Stomach (tissue), 4 donors: ENCODE results near the gene RPL7A.

Experiments used
- POLR2A ChIP-seq, 4 donors: fragments of 450-650 bp; IDR thresholded peaks; one replicate each; pipeline ENCODE4 v1.6.1; 2016; ENCODE audit warnings: antibody characterized with exemption in 4 of 4, control low read depth in 2 of 4, mild to moderate bottlenecking in 1 of 4, moderate library complexity in 1 of 4
- TF ChIP-seq, protein P1 (sequence below), 7 experiments: fragments of 450-650 bp in 4 of 7; fragments of 200-600 bp in 3 of 7; sonication (generic) in 3 of 7; IDR thresholded peaks; one replicate each; pipeline ENCODE4 v1.5.1; 2016 to 2019; ENCODE audit warnings: antibody characterized with exemption in 7 of 7, control low read depth in 2 of 7, mild to moderate bottlenecking in 1 of 7

DNA sequence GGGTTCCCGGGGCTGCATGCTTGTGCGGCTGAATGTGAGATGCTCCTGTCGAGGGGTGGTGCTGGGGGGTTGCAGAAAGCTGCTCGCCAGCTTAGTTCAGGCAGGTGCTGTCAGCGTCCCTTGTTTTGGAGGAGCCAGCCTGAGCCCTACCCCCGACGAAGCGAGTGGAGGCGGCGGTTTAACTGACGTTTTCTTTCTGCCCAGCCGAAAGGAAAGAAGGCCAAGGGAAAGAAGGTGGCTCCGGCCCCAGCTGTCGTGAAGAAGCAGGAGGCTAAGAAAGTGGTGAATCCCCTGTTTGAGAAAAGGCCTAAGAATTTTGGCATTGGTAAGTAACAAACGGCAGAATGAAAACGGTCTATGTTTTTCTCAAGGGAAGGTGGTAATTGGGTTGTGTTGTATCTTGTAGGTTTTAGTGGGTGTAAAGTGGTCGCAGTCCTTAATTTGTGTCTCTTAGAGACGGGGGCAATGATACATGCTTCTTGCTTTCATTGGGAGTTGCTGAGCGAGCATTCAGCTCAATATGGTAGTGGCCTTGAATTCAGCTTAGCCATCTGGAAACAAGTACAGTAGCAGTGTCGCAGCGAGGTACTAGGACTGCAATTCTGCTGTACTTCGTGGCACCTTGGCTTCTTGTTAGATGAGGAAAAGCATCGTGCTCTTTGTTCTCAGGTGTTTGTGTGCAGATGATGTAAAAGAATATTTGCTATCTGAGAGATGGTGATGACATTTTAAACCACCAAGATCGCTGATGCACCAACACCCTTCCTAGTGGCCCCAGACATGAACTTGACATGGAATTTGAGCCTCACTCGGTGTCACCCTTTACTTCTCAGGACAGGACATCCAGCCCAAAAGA, 928 bp downstream of the RPL7A start:
- no peak for TF ChIP-seq POLR2A (IDR thresholded peaks at IDR 0.05)
- TF ChIP-seq, protein P1, sequence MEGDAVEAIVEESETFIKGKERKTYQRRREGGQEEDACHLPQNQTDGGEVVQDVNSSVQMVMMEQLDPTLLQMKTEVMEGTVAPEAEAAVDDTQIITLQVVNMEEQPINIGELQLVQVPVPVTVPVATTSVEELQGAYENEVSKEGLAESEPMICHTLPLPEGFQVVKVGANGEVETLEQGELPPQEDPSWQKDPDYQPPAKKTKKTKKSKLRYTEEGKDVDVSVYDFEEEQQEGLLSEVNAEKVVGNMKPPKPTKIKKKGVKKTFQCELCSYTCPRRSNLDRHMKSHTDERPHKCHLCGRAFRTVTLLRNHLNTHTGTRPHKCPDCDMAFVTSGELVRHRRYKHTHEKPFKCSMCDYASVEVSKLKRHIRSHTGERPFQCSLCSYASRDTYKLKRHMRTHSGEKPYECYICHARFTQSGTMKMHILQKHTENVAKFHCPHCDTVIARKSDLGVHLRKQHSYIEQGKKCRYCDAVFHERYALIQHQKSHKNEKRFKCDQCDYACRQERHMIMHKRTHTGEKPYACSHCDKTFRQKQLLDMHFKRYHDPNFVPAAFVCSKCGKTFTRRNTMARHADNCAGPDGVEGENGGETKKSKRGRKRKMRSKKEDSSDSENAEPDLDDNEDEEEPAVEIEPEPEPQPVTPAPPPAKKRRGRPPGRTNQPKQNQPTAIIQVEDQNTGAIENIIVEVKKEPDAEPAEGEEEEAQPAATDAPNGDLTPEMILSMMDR (IDR thresholded peaks at IDR 0.05) = no peak
